Adrenal gland (tissue), 12 donors: ENCODE data around the gene SPON2. TPM values are rescaled to one million over a fixed set of nuclear protein-coding genes. Genes with fewer than 3 reads are reported as not detected.
A peak's percentile ranks its signal among the peaks of the same experiment; 100 is the strongest.

Source experiments
- DNase-seq, 7 donors: peaks; one replicate each; pipeline ENCODE4 v3.0.0-alpha.2; 2019 to 2020
- H3K27ac ChIP-seq, 5 donors: fragments of 200-600 bp; sonication (generic) in 4 of 5; 1 replicate in 3 of 5; 2 replicates in 2 of 5; pipeline versions ENCODE4 v1.5.1 to v1.8.0; 2016 to 2020; ENCODE audit warnings: mild to moderate bottlenecking in 1 of 5
- H3K27me3 ChIP-seq: fragments of 200-600 bp; 2 replicates; pipeline ENCODE4 v1.8.0; 2021
- H3K36me3 ChIP-seq, 2 donors: fragments of 200-600 bp; replicated peaks in 1 of 2; 1 replicate in 1 of 2; 2 replicates in 1 of 2; pipeline versions ENCODE4 v1.5.1 to v1.8.0; 2018 to 2022
- H3K4me1 ChIP-seq, 2 donors: fragments of 200-600 bp; replicated peaks in 1 of 2; 1 replicate in 1 of 2; 2 replicates in 1 of 2; pipeline versions ENCODE4 v1.5.1 to v1.8.0; 2018 to 2021
- H3K4me3 ChIP-seq, 4 donors: fragments of 200-600 bp; sonication (generic) in 3 of 4; one replicate each; pipeline ENCODE4 v1.5.1; 2016 to 2018
- H3K9me3 ChIP-seq, 3 donors: fragments of 200-600 bp; sonication (generic) in 1 of 3; replicated peaks in 1 of 3; 1 replicate in 2 of 3; 2 replicates in 1 of 3; pipeline versions ENCODE4 v1.5.1 to v1.8.0; 2016 to 2021
- CTCF ChIP-seq, 6 experiments: fragments of 450-650 bp in 4 of 6; fragments of 200-600 bp in 2 of 6; sonication (generic) in 1 of 6; IDR thresholded peaks; 1 replicate in 5 of 6; 2 replicates in 1 of 6; pipeline versions ENCODE4 v1.5.1 to v1.8.0; 2016 to 2021; ENCODE audit warnings: antibody characterized with exemption in 6 of 6, mild to moderate bottlenecking in 2 of 6, moderate library complexity in 1 of 6
- POLR2A ChIP-seq, 2 donors: fragments of 450-650 bp; IDR thresholded peaks; one replicate each; pipeline ENCODE4 v1.6.1; 2017; ENCODE audit warnings: antibody characterized with exemption in 2 of 2, mild to moderate bottlenecking in 2 of 2, moderate library complexity in 1 of 2
- WGBS, 4 donors: extraction: QIAGEN DNeasy Blood & Tissue Kit in 2 of 4; methylation state at CpG; one replicate each; pipeline versions ENCODE4 v1.1.5 to v1.1.7; 2013 to 2017; 5-methylcytosine and 5-hydroxymethylcytosine counted together
- intact Hi-C, 2 donors: fragments of 100-400 bp; cut with DNase I; formaldehyde crosslinking; loops; one replicate each; pipeline versions ENCODE4 v1.14.1 to v1.15.0; 2022 to 2023
- polyA plus RNA-seq, 3 donors: library from polyadenylated mRNA; stranded (reverse); fragments of 200-250 nt in 2 of 3; fragments of 350-450 nt in 1 of 3; fragmentation: Illumina TruSeq in 1 of 3; extraction: RNeasy Lipid Tissue Mini Kit (QIAGEN cat#74804) in 1 of 3; gene quantifications; one replicate each; pipeline ENCODE4 v1.2.3, GENCODE V29; 2013 to 2014
- total RNA-seq, 9 donors: library from RNA; depleted of rRNA in 4 of 9; stranded (reverse); fragments of >200 nt in 4 of 9; fragments of 120-200 nt in 1 of 9; fragmentation: NEBNext Ultra II Directional in 1 of 9; extraction: Animal tissue kit (Norgen Biotek cat#: 25700) in 1 of 9; gene quantifications; one replicate each; pipeline versions ENCODE4 v1.1.0 to v1.2.4, GENCODE V29; 2013 to 2023
- donor health status: healthy with polysubstance abuse.
- donor health status: Bipolar disorder and iron deficiency.
- donor health status: DM: yes; HTN: yes; CAD: no.
- donor health status: DM: no; HTN: no; CAD: no.
- donor health status: DM: no; HTN: no; CAD: no.
- donor health status: DM: yes; HTN: yes; CAD: no.

Gene SPON2
- total and polyA plus RNA-seq, 12 donors: 4.1 to 206 (median 73.3) TPM

DNA sequence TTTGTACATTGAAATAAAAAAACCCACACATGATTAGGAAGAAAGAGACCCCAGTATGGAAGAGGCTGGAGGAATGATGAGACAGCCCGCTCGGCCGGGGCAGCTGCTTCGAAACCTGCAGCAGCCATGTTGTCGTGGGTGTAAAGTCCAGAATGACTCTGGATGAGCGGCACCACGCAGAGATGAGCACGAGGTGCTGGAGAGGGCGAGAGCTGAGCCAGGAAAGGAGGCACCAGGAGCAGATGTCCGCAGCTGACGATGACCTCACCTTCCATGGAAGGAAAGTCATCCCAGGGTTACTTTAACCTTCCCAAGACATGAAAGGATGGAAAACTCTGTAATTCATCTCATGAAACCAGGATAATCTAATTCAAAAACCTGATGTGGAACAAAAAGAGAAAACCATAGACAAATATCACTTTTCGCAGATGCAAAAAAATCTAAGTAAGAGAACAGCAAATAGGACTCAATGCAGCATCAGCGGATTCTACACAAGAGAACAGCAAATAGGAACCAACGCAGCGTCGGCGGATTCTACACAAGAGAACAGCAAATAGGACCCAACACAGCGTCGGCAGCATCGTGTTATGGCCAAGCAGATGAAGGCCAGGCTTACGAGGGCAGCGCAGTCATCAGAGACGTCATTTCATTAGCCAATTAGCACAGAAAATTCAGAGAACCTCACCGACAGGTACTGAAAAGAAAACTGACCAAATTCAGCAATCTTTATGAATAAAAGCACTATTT, 25.9 kb upstream of the SPON2 start:
- H3K36me3 ChIP-seq: no peaks in the 10 kb centered on the region
- H3K9me3 ChIP-seq: no peaks in the 10 kb centered on the region
- H3K27me3 ChIP-seq: no peaks in the 10 kb centered on the region
- no peak overlapping the region for H3K4me3 ChIP-seq
- 87 to 91% (median 88%) methylated on average over 24 of the region's 24 CpGs for WGBS, 4 donors
- TF ChIP-seq CTCF (IDR thresholded peaks at IDR 0.05) (no peak), POLR2A (IDR thresholded peaks at IDR 0.05) (no peak)
- no peak overlapping the region for H3K27ac ChIP-seq
- intact Hi-C loops: no loop called here
- H3K4me1 ChIP-seq: peaks cover 11 to 35% of the 10 kb centered on the region in 2 donors
- peak in 2 of 7 donors; percentile 13 to 39 for DNase-seq

DNA sequence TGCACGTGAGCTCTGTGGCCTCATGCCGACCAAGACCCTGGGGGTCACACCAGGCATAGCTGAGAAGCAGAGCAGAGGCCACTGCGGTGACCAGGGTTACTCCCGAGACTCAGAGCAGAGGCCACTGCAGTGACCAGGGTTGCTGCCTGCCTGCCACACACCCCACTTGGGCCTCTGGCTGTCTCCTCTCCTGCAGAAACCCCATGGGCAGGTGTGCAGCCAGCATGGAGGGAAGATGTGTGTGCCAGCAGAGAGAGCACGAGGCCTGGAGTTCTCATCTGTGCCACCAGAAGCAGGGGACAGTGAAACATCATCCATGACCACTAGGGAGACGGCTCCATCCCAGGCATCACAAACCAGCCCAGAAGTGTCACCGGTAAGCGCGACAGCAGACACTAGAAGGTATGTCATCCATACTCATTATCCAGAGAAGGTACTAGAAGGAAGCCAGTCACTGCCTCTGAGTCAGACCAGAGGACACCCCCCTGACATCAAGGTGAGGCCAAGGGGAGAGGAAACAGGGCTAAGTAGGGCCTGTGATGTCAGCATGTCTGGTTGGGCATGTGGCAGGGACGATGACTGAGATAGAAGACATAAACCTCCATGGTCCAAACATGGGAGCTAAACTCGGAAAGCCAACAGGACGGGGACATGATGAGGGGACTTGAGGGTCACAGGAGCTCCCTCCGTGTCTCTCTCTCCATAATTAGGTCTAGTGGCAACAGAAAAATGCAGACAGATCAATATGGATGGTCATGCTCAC, 24.2 kb upstream of the SPON2 start:
- Histone ChIP-seq H3K4me1 (peaks cover 26 to 40% of the 10 kb centered on the region in 2 donors), H3K27me3 (no peaks in the 10 kb centered on the region), H3K27ac (no peak overlapping the region), H3K36me3 (no peaks in the 10 kb centered on the region), H3K4me3 (no peak overlapping the region), H3K9me3 (no peaks in the 10 kb centered on the region)
- intact Hi-C loops: no loop called here
- TF ChIP-seq POLR2A (IDR thresholded peaks at IDR 0.05): no peak
- TF ChIP-seq CTCF (IDR thresholded peaks at IDR 0.05): no peak
- WGBS, 4 donors: 88 to 91% (median 89%) methylated on average over 6 to 13 of the region's 13 CpGs
- DNase-seq: peak in 2 of 7 donors; percentile 18 to 43

- H3K36me3 ChIP-seq: no peaks in the 10 kb centered on the region
- 80 to 87% (median 87%) methylated on average over 7 to 16 of the region's 16 CpGs for WGBS, 4 donors
- H3K27ac ChIP-seq: no peak overlapping the region
- H3K9me3 ChIP-seq: no peaks in the 10 kb centered on the region
- intact Hi-C loops: no loop called here
- no peak overlapping the region for H3K4me3 ChIP-seq
- TF ChIP-seq CTCF (IDR thresholded peaks at IDR 0.05) (no peak), POLR2A (IDR thresholded peaks at IDR 0.05) (no peak)
- H3K4me1 ChIP-seq: peaks cover 26 to 35% of the 10 kb centered on the region in 2 donors
- no peaks in the 10 kb centered on the region for H3K27me3 ChIP-seq
- peak in 2 of 7 donors; percentile 18 to 35 for DNase-seq
Measured at GRCh38 chr4:1195891-1196401, 23.6 kb upstream of the SPON2 start.

- Histone ChIP-seq H3K27me3 (no peaks in the 10 kb centered on the region), H3K27ac (peak overlapping the region in 1 of 5 donors; percentile 81), H3K4me3 (no peak overlapping the region), H3K4me1 (peaks cover 26 to 29% of the 10 kb centered on the region in 2 donors), H3K36me3 (no peaks in the 10 kb centered on the region), H3K9me3 (no peaks in the 10 kb centered on the region)
- intact Hi-C loops: no loop called here
- 60 to 100% (median 85%) methylated on average over 1 to 29 of the region's 29 CpGs for WGBS, 4 donors
- TF ChIP-seq POLR2A (IDR thresholded peaks at IDR 0.05) (no peak), CTCF (IDR thresholded peaks at IDR 0.05) (no peak)
- peak in 4 of 7 donors; percentile 13 to 44 (median 24) for DNase-seq
Measured at GRCh38 chr4:1195109-1195671, 22.8 kb upstream of the SPON2 start.
